DMS 273 (cell line): ENCODE measurements around the gene LAMA3.

Experiments used
- DNase-seq: peaks from one replicate; lab custom pipeline; 2025; ENCODE audit not compliant: unreplicated experiment; lab: John Stamatoyannopoulos, UW

LAMA3 gene

DNA sequence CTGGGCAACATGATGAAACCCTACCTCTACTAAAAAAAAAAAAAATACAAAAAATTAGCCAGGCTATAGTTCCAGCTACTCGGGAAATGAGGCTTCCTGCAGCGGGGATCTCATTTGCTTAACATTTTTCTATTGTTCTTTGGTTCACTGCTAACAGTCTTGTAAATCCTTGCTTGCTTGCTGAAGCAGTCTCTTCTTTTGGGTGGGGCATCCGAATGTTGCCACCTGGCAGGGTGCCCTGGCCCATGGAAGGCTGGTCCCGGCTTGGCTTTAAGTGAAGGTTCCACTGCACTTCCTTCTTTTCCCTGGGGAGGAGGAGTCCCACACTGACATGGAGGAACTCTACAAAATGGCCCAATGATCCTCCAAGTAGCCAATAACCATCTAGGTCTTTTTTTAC, 20.5 kb upstream of the LAMA3 start:
- DNase-seq: peak; percentile 21

DNA sequence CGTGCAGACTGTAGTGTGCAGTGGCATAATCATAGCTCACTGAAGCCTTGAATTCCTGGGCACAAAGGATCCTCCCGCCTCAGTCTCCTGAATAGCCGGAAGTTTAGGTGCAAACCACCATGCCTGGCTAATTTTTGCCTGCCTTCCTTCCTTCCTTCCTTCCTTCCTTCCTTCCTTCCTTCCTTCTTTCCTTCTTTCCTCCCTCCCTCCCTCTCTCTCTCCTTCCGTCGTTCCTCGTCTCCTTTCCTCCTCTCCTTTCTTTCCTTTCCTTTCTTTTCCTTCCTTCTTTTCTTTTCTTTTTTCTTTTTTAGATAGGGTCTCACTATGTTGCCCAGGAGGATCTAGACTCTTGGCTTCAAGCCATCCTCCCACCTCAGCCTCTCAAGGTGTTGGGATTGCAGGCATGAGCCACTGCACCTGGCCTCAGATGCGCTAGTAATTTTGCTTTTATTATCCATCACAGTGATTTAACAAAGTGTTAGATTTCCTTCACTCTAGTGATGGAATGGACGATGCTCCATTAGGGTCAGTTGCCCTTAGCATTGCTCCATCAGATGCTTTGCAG, 20.0 kb upstream of the LAMA3 start:
- no peak for DNase-seq

DNA sequence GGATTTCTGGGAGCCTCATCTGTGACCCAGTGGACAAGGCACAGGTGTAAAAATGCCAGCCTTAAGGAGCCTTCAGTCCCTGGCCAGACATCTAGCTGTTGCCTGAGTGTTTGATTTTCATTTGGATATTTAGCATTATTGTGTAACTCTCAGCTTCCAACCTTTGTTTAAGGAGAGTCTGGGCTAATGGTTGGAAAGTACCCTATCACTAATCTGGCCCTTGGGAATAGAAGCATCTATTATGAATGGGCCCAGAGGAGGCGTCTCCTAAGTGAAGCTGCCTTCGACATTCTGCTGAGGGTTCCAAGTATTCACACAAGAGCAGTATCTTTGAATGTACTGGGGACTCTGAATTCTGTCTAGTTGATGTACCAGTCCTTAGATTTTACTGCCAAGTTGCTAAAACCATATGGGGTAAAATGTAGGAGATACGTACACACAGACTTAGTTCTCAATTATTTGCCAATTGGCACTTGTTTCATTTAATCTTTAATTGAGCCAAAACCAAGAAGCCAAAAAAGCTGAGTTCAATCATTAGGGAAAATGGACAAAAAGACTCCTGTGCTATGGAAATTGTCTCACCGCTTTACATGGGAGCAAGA, 19.3 kb upstream of the LAMA3 start:
- no peak for DNase-seq

DNA sequence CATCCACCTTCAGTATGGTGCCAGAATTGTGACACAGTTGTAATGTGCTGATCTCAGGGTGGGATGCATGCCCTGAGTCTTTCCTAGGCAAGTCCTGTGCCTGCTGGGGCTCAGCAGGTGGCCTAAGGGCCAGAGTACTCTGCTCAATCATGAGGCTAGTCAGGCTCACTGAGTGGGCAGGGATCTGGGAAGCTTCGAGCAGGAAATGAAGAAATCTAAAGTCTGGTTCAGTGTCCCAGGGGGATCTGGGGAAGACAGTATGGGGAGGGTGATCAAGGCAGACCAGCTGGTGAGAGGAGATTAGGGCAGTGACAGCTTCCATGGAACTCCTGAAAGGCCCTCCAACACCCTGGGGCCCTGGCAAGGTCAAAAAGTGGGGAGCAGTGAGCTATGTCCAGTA, 17.7 kb upstream of the LAMA3 start:
- no peak for DNase-seq

DNA sequence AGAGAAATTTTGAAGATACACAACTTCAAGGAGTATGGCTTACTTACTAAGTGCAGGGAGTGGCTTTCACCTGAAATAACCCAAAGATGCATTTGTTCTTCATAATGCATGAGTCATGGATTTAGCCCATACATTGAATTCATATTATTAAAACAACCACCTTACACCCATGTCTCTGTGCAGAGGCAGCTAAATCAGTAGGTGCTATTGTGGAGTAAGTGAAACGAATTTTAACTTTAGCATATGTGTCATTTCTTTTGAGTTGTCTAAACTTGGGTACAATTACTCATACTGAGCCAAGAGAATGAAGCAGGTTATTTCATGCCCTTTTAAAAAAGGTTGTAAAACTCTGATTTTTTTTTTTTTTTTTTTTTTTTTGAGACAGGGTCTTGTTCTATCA, 15.5 kb upstream of the LAMA3 start:
- no peak for DNase-seq

DNA sequence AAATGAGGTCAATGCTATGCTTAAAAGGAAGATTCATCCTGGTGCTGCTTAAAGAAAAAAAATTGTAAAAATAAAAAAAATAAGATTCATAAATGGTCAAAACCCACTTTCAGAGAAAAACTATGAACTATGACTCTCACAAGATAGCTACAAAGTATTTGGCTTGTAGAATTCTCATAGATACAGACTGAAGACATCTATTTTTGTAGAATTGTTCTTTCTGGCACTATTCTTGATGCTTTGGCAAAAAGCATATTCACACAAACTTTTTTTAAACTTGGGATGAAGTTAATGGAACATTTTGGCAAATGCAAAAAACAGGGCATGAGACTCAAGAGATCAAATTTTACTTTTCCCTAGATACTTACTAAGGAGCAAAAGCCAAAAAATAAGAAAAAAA, 14.0 kb upstream of the LAMA3 start:
- DNase-seq: no peak

DNA sequence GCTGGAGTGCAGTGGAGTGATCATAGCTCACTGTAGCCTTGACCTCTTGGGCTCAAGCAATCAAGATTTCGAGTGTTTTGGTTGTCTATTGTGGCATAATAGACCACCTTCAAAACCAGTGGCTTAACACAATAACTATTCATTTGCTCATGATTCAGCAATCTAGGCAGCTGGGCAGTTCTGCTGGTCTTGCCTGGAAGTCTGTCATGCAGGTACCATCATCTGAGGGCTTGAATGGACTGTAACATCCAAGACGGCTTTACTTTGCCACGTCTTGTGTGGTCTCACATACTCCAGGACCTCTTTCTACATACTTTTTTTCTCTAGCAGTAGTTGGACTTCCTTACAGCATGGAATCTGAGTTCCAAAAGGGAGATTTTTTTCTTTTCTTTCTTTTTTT, 13.4 kb upstream of the LAMA3 start:
- no peak for DNase-seq

DNA sequence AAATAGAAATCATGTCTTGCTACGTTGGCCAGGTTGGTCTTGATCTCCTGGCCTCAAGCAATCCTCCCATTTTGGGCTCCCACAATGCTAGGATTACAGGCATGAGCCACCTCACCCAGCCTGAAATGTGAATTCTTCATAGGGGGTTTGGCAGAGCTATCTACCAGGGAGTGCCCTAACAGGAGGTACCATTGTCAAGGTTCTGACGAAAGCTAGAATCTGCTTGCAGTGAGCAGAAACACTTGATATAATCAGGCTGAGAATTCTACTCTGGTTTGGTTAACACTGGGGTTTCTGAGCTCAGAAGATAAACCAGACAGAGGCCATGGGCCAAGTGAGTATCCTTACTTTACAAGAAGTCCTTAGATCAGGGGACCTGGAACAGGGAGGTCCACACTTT, 7.2 kb upstream of the LAMA3 start:
- DNase-seq: no peak

DNA sequence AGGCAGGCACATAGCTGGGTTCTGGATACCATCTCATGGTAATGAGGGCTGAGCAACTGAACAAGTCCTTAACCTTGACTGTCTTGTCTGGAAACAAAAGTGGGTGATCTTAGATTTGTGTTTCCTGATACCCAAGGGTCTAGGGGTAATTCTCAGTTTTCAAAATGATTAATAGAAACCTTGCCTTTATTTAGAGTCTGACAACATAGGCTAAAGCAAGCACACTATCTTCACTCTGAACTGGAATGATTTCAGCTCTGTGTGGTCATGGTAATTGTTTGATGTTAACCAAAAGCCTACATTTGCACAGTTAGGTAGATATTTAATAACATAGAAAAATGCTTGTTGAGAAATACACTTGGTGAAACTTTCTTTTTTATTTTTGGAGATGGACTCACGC, 6.8 kb upstream of the LAMA3 start:
- no peak for DNase-seq

DNA sequence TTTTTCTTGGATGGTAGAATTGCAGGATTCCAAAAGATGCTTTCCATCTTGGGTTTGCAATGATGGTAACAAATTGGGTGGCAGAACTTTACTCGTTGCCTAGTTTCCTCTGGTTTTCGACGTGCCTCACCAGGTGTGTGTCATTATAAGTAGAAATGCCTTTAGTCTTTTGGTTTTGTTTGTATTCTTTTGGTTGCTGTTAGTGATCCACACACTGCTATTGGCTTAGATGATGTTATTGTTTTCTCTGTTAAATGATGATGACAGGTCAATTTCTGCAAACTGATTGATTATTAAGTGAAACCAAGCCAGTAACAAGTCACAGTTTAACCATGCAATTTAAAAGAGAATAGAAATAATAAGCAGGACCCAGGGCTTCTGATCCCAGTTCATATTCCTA, 6.1 kb upstream of the LAMA3 start:
- DNase-seq: no peak

DNA sequence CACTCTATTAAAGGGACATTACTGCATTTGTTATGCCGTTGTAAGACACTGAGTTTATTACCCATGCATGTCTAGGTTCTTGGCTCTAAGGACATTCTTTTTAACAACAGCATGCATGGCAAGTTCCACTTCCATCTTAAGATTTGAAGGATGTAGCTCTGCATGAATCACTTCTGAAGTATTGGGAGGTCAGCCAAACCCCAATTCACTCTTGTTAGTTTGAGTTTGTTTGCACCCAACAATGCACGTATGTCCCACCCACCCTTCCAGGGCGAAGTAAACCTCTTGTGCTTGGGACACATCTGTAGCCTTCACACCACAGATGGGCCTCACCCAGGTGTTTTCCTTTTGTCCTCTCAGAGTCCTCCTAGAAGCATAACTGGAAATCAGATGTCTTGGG, 5.6 kb upstream of the LAMA3 start:
- DNase-seq: no peak

DNA sequence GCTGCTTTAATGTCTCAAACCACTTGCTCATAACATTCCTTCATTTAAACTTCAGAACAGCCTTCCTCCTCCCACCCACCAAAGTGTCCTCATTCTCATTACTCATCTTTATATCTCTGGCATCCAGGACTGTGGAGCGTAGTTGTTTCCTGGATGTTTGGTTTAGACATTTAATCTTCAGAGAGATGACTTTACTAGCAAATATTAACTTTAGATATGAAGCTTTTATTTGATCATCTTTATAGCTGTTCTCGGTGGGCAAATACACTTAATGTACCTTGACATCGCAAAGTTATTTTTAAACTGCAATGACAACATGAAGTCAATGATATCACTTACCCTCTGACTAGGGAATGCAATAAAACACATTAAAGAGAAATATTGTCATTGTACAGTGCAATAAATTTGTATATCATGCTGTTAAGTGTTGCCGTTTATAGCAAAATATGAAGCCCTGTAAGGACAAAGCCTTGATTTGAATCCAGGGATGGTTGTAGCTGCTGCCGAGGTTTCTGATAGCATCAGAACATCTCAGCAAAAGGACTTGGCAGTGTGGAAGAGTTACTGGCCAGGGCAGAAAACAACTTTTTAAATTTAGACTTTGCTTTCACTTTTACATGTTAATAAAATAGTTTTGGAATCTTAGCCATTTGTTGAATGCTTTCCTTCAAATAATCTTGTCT, 4.6 kb upstream of the LAMA3 start:
- no peak for DNase-seq

DNA sequence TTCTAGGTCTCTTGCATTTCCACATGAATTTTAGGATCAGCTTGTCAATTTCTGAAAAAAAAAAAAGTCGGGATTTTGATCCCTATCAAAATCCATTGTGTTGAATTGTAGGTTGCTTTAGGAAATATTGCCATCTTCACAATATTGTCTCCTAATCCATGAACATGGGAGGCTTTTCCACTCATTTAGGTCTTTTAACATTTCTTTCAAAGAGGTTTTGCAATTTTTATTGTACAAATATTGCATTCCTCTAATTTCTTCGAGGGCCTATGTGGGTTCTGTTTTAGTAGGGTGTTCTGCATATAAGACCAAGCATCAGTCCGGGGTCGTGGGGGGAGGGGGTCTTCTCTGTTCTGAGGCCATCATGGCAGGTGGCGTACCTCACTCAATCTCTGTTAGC, 725 bp upstream of the LAMA3 start:
- no peak for DNase-seq

DNA sequence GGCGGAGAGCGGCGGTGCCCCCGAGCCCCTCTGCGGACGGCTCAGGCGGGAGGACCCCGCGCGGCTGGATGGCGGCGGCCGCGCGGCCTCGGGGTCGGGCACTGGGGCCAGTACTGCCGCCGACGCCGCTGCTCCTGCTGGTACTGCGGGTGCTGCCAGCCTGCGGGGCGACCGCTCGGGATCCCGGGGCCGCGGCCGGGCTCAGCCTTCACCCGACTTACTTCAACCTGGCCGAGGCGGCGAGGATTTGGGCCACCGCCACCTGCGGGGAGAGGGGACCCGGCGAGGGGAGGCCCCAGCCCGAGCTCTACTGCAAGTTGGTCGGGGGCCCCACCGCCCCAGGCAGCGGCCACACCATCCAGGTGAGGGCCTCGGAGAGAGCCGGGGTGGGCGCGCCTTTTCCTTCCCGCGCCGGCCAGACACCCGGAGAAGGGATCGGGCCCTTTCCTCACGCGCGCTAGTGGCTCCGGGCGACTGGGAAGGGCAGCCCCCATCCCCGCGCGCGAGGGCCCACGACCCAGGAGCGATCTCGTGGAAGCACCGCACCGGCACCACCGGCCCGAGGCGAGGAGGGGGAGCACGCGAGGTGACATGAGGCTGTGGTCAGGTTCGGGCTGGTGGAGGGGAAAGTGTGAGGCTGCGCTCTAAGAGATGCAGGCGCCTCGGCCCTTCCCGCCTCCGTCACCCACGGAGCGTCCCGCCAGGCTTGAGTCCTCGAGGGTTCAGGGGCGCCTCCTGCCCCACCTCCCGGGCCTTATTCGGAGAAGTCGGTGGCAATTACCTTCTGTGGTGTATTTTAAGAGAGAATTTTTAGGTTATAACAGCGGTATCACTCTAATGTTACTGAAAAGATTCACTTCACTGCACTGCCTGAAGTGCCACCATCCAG, 607 bp downstream of the LAMA3 start:
- DNase-seq: peak; percentile 58

DNA sequence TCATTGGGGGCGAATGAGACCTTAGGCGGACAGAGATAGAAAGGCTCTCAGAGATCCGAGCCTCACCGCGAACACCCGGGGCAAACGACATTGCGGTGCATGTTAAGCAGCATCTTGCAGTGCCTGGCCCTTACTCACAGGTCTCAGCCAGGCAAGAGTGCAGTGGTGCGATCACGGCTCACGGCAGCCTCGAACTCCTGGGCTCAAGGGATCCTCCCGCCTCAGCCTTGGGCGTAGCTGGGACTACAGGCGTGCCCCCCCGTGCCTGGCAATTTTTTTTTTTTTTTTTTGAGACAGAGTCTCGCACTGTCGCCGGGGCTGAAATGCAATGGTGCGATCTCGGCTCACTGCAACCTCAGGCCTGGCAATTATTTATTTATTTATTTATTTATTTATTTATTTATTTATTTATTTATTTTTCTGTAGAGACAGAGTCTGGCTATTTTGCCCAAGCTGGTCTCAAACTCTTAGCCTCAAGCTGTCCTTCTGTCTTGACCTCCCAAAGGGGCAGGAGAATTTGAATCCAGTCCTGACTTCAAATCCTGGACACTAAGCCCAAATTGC, 1.3 kb downstream of the LAMA3 start:
- peak; percentile 58 for DNase-seq

DNA sequence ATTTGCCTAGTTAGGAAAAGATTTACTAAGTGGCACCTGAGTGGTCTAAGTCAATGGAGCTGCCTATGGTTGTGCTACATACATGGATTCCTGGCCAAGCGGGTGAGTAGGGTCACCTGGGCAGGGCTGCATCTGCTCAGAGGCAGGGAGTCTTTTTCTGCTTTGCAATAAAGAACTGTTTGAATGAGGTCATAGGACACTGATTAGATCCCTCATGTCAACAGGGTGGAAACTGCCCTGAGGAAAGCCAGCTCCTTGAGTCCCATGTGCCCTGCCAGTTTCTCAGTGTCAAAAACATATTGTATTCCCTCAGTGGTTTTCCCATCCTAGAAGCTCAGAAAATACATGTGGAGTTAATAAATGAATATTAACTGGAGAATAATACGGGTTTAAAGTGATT, 4.6 kb downstream of the LAMA3 start:
- peak; percentile 10 for DNase-seq

DNA sequence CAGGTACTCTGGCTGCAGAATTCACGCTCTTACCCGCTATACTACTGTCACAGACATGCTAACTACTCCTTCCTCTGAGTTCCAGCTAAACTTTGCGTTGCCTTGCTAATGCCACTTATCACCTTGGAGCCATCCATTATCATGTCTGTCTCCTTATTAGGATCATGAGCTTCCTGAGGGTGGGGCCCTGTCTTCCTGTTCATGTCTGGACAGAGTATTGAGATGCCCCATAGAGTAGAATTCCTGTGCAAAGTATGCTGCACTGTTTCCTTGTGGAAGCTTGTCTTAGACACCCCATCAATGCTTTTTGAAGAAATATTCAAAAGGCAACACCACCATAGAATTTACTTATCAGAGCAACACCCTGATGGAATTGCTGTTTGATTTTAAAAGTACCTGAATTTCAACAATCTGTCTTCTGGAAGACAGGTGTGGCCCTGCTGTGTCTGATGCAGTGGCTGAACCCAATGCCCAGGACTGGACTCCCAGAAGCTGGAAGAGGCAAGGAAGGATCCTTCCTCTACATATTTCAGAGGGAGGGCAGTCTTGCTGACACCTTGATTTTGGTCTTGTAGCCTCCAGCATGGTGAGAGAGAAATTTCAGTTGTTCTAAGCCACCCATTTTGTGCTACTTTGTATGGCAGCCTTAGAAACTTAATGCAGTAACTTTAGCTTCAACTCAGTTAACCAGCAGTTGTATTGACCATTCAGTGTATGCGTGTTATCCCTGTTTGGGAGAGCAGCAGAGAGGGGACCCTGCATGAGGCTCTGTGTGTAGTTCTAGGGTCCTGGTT, 5.6 kb downstream of the LAMA3 start:
- DNase-seq: no peak

DNA sequence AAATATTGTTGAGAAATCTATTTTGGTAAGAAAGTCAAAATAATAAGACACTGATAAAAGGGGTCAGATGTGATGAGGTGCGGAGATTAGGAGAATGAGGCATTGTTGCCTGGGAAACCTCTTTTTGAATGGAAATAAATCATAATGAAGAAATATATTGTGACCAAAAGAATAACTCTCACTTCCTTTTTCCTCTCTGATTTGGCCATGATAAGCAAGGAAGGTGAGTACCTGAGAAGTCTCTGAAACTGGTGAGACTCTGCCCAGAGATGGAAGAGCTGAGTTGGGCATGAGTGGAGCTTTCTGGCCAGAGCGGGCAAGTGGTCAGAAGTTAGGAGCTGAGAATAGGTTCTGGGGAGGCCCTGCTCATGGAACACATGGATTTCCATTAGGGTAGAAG, 11.8 kb downstream of the LAMA3 start:
- no peak for DNase-seq

DNA sequence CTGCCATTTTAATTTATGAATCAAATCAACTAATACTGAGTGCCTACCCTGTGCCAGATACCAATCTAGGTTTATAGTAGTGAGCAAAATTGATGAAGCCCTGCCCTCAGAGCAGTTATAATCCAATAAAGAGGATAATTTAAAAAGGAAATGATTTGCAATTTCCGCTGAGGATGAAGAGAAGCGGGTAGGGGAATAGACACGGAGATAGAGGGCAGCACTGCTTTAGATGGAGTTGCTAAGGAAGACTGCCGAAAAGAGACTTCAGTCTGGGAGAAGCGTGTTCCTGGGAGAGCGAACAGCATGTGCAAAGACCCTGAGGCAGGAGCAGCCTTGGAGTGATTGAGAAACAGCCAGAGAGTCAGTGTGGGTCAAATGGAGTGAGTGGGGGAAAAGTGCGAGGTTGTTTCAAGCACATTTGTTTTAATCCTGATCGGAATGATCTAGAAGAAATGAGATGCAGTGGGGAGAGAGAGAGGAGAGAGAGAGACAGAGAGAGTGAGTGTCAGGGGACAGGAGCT, 12.4 kb downstream of the LAMA3 start:
- no peak for DNase-seq

DNA sequence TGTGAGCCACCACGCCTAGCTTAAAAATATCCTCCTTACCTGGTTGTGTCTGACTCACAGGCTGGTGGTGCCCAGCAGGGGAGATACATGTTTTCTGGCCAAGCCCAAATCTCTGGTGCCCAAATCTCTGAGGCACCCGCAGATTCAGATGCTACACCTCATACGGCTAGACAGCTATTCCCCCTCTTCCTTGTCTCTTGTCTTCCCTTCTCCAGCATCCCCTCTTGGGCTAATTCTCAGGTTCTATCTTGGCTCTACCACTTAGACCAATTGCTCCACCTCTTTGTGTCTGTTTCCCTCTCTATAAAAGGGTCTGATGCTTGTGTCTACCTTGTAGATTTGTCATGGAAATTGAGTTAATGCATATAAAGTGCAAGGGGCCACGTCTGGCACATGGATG, 13.4 kb downstream of the LAMA3 start:
- no peak for DNase-seq
